ENCODE results near the gene TAS1R3.

Gene TAS1R3

GRCh38 chr1:1371746-1372711, 40.9 kb downstream of the TAS1R3 start:
- ATAC-seq (peak; percentile 35), DNase-seq (peak; percentile 90)

- DNase-seq (no peak), ATAC-seq (no peak)
These were observed 42.2 kb downstream of the TAS1R3 start for GRCh38 chr1:1373051-1373814.

DNA sequence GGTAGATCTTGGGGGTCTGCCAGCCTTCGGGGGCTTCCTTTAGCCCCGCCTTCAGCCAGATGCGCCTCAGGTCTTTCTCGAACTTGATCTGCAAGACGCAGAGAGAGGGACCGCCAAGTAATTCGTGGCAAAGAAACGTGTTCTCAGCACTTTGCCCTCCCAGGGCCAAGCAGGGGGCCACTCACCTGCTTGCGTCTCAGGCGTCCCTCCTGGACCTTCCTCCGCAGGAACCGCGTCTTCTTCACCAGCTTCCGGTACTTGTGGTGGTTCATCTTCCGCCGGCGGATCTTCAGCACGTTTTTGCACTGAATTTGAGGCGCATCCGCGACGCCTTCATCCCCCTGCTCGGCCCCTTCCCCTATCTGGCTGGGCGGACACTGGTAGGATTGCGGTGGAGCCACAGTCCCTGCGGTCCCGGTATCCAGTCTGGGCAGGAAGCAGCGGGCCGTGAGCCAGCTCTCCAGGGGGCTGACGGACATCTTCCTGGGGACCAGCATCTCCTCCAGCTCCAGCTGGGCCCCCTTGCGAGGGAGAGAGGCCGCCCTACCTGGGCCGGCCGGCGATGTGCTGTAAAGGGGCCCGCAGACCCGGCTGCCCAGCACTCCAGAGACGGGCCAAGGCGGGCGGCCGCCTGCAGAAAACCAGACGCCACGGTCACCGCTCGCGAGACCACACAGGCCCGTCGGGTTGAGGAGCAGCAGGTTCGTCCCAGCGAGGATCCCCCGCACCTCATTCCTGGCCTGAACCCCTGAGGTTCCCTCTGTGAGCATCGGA, 42.9 kb downstream of the TAS1R3 start:
- no peak for DNase-seq
- ATAC-seq, result no peak

GRCh38 chr1:1374589-1374928, 43.5 kb downstream of the TAS1R3 start:
- no peak for ATAC-seq
- DNase-seq, result no peak

- DNase-seq, result peak; percentile 96
- ATAC-seq, result peak; percentile 96
These were observed 44.0 kb downstream of the TAS1R3 start, which contains the start of gene AURKAIP1 for GRCh38 chr1:1374929-1375662. Gene AURKAIP1 (minus strand): TSS chr1:1375207. CDS start chr1:1374756, 451 bp downstream.

DNA sequence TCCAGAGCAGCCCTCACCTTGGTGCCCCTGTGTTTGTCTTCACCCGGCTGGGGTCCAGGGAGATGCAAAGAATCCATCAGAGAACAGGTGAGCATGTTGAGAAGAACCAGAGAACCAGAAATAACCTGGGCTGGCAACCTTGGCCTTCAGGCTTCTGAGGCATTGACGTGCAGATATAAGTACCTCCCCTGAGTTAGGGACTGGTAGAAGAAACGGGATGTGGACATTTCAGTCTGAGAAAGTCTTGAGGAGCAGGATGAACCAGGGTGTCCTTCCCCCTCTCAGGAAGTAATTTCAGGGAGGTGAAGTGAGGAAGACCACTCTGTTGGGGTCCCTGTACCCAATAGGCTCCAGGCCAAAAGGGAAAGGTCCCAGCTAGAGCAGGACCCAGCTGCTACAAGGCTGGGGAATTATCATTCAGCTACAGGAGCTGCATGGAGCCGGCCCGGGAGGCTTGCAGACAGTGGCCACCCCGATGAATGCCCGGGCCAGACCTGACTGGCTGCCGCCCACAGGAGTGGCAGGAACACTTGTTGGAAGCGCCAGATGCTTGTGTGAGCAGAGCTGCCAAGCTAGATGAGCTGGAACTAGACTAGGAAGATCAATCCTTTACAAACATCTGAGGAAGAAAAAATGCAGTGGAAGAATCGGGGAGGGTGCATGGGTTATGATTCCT, 45.6 kb downstream of the TAS1R3 start:
- ATAC-seq (no peak), DNase-seq (no peak)

DNA sequence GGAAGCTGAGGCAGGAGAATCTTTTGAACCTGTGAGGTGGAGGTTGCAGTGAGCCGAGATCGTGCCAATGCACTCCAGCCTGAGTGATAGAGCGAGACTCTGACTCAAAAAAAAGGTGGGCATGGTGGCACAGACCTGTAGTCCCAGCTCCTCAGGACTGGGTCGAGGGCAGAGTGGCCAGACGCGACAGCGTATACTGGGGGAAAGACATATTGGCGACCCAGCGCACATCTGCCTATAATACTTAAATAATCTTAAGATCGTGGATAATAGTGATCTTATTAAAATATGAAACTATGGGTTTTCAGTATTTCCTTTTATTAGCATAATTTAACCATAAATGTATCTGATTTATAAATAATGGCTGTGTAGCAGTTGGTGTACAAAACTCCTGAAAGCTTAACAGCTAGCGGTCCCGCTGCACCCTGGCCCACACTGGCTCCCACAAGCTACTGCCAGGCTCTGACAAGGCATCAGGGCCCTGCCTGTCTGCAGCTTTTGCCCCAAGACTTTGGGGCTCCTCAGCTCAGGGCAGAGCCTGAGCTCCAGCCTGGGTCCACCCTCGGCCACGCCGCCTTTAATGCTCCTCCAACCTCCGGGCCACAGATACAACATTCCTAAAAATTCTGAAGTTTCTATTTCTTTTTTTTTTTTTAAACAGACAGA, 46.6 kb downstream of the TAS1R3 start:
- DNase-seq, result no peak
- ATAC-seq, result no peak

- no peak for DNase-seq
- ATAC-seq, result no peak
These were observed 49.8 kb downstream of the TAS1R3 start for GRCh38 chr1:1380860-1381259.

DNA sequence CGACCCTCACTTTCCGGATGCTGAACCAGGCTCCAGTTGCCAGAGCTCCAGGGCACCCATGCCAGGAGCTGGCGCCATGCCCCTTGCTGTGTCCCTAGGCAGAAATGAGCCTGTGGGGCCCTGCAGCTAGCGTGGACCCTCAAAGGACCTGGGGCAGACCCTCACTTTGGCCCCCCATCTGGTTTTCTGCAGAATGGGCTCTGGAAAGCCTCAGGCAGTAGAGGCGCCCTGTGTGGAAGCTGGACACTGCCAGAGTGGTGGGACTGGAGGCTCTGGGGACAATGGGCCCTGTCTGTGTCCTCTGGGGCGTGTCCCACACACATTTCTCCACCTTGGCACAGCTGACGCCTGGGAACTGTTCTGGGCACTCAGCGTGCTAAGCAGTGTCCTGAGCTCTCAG, 50.2 kb downstream of the TAS1R3 start:
- no peak for DNase-seq
- no peak for ATAC-seq
